NOMO-1 treated with dmso at 0.1 percent for 144 hours (cell line): ENCODE measurements around the gene MTHFD2L.
"Not testable (repeated sequence)": the region's sequence is repeated elsewhere in the genome, so short reads cannot be mapped to it uniquely, and the experiment has no call there.

Source experiments
- DNase-seq: peaks from one replicate; lab custom pipeline; 2025; ENCODE audit not compliant: unreplicated experiment; lab: John Stamatoyannopoulos, UW

Gene MTHFD2L

DNA sequence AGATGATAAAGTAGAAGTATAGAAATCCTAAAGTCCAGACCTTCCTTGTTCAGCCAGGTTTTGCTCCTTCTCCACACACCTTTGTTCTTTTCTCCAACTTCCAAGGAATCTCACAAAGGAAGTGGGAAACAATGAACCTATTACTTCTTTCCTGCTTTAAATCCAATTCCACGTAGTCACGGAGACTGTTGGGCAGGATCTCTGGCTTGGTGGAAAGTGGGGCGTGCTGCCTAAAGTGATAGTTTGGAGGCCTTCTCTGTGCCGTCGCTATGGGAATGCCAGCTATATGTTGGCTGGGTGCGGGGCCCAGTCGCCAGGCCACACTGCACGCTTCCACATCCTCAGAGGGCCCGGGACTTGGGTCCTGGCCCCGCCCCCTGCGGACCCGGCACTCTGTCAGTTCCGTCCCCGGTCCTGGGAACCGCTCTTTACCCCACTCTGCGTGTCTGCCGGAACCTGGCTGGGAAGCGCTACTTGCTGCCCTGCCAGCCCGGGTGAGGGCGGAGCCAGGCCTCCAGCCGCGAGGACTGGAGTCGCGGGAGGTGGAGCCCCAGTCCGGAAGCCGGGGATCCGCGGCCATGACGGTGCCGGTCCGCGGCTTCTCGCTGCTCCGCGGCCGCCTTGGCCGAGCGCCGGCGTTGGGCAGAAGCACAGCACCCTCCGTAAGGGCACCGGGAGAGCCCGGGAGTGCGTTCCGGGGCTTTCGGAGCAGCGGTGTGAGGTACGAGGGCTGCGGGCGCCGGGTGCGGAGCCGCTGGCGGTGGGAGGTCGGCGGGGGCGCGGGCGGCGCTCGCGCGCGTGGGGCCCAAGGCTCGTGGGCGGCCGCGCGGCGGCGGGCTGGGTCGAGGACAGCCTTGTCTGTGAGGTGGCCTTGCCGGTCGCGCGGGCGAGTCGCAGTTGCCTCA, at the start of gene MTHFD2L:
Gene MTHFD2L, plus strand, starts transcription at position 558 of the 905 bp plus-strand sequence. Its CDS starts 21 bp downstream, at position 579.
- DNase-seq: peak; percentile 85

DNA sequence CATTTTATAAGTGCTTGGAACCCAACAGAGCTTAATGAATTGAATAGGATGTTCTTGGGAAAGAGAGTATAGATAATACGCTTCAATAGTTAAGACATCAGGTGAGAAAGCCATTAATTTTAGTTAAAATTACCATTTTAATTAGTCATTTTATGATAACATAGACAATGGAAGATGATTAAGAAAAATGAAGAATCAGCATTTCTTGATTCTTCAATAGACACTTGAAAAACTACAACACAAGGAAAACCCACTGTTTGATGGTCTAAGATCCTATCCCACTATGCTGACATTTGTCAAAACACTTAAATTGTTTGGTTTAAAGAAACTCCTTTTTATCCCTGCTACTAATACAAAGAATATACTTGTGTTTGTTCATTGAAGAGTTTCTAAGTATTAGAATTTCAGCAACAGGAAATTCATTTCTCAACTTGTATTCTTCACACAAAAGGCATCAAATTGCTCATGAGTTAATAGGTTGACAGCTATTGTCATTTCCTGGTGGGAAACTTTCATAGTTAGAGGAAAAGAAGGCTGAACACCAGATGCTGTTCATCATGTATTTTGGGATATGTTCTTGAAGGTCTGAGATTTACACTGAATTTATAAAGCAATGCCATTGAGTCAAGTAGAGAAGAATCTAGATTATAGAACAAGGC, 49.3 kb upstream of the MTHFD2L start:
- no peak for DNase-seq

DNA sequence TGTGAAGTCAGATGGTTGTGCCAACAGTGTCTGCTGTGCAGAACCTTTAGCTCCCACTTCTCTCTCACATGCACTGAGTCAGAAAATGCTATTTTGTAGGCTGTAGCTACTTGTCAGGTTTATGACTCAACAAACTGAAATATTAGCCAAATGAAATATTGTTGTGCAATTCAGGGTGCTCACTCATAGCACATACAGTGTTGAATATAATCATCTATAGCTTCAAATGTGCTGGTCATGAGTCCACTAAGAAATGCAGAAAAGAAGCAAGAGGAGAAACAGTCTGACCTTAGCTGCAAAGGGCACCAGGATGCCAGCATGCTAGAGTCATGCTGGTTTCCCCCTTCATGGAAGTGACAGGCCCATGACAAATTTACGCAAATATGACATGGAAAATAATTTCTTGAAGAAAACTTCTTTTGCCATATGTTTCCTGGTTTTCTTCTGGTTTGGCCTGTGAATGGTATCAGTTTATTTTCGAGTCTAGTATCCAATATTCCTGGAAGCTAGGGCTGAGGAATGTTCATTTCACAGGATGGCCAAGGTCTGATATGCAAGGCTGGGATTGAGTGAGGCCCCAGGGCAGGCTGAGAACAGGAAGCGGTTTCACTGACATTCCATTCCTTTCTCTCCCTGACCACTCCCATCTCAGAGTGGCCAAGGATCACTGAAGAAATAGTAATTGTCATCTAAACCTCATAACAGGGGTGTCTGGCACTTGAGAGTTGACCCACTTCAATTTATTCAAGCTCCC, 48.6 kb upstream of the MTHFD2L start:
- DNase-seq: peak; percentile 62

DNA sequence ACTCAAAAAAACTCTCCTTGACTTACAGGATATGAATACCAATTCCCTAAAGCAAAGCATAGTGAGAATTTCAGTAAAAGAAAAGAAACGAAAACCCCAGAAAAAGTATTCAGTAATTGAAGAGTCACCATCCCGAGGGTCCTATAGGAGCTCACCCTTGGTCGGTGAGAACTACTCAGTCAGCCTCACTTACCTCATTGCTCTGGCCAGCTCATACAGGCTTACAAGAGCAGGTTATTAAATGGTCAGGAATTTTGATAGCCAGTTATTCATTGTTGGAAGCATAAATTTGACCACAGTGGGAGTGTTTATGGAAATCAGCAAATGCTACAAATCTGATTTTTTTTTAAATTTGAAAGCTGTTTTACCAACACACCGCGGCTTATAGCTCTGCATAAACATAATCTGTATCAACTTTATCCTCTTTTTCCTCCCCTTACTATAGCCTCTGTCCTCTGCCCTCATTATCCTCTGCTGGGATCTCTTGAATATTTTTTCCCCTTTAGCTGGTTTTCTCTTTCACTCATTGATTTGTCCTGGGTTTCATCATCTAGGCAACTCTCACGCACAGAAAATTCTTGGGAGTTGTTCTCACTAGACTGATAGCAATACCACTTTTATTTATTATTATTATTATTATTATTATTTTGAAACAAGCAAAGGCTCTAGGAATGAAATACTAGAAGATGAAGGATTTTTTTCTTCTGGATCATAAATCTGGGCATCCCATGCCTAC, 47.9 kb upstream of the MTHFD2L start:
- DNase-seq: no peak

DNA sequence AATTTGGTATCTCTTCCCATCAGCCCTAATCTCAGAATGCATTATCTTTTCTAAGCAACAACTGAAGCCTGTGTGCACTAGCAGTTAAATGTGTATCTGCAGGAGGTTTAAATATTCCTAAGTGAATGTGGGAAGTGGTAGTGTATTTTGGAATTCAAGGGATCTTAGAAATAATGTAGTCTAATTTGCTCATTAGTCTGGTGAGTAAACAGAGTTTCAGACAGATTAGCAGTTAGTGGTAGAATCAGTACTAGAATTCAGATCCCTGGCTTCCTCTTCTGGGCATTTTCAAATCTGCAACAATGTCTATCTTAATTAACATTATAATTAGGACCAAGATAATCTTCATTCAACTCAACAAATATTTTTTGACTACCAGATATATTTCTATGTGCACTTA, 47.2 kb upstream of the MTHFD2L start:
- DNase-seq: no peak

DNA sequence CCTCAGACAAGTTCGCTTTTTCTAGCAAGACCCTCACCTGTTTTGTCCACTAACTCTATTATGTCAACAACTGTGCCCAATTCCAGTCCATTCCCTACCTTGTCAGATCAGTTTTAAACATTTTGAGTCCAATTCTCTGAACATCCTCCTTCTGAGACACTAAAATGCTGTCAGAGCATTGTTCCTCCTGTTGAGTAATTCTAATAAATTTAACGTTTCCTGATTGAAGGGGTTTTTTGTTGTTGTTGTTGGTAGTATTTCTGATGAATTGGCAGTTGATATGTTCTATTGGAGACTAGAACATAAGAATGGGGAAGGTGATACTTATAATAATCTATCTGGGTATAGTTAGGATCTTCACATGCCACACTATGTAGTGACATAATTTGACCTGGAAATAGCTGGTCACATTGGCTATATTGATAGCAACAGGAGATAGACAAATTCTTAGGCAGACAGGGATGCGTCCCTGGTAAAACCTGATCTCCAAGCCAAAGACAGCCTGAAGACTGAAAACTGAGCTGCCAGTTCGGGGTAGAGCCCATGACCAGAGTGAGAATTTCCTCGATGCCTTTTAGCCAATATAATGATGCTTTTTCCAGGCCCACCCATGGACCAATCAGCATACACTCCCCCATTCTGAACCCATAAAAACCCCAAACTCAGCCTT, 46.5 kb upstream of the MTHFD2L start:
- no peak for DNase-seq

DNA sequence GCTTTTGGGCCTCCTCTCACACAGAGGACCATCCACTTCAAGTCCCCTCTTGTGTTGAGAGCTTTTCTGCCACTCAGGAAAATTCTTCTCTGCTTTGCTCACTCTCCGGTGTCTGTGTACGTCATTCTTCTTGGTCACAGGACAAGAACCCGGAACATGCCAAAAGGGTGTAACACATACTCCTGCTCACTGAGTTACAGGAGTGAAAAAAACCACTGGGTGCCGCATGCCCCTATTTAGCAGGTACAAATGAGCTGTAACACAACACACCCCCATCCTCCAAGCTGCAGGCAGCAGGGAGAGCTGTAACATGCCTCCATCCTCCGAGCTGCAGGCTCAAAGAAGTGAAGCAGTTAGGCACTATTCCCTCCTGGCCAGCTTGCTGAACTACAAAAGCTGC, 45.9 kb upstream of the MTHFD2L start:
- DNase-seq: no peak

DNA sequence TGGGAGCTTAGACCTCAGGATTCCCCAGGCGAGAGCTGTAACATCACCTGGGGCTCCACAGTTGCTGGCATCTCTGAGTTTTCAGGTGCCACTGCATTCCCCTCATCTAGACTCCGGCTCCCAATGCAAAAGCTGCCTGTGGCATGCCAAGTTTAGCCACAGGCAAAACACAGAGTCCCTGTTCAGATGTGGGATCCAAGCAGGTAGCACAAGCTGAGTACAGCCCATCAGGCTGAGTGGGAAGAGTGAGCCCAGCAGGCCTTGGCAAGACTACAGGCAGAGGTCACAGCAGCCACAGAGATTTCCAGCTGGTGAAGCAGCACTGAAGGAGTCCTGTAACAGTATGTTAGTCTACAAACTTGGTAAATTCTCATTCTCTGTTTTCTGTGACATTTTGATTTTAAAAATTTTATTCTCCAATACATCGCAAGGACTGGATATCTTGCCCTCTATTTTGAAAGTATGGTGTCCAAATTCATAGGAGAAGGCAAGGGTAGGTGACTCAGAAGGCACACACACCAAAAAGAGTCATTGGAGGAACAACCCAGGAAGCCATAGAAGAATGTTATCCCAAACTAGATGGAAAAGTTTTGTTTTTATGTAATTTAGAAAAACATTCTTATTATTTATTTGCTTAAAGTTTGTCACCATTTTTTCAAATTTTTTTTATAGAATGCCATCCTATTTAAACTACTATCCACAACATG, 45.4 kb upstream of the MTHFD2L start:
- no peak for DNase-seq

DNA sequence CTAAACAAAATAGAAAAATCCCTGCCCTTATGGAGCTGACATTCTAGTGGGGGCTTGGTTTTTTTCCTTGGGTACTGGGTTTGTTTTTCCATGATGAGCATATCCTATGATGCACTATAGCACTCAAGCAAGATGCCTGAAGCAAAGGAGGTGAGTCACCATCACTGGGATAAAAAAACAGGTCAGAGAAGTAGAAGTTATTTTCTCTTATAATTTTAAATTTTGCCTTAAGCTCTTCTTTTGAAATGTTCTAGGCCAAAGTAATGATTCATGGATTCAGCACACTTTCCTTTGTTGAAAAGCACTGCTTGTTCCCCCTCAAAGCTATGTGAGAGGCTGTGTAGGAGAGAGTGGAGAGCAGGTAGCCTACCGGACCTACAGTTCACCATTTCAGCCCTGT, 43.7 kb upstream of the MTHFD2L start:
- DNase-seq: no peak

DNA sequence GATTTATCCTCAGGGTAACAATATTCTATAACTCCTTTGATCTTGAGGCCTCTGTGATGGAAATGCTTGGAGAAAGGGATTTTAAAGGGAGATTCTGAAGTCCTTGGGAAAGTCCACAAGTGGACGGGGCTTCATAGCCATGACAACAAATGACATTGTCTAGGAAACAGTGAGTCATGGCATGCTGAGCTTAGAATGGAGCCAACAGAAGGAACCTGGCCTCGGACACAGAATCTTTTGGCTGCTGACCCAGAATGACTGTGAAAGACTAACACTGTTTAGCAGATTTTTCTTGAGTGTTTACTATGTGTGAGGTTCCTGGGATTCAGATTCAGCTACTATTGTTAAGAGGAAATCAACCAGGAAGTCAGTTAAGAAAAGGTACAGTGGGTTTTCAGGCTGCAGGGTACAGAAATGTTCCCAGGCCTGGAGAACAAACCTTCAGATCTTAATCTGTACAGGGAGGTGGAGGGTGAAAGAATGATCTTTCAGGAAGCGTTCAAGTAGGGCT, 40.8 kb upstream of the MTHFD2L start:
- DNase-seq: no peak

DNA sequence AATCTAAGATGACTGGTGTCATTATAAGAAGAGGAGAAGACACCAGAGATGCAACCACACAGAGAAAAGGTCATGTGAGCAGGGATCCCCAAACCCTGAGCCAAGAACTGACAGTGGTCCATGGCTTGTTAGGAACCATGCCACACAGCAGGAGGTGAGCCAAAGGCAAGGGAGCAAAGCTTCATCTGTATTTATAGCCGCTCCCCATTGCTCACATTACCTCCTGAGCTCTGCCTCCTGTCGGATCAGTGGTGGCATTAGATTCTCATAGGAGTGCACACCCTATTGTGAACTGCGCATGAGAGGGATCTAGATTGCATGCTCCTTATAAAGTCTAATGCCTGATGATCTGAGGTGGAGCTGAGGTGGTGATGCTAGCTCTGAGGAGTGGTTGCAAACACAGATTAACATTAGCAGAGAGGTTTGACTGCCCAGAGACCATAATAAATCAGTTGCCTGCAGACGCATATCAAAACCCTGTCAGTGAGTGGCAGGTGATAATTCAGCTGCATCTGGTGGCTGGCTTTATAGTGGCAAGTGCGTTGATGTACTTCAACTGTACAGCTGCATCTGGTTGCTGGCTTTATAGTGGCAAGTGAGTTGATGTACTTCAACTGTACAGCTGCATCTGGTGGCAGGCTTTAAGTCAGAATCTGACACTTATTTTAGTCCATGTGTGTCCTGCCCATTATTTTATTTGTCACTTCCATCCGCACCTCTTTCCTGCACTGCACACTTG, 39.1 kb upstream of the MTHFD2L start:
- no peak for DNase-seq

DNA sequence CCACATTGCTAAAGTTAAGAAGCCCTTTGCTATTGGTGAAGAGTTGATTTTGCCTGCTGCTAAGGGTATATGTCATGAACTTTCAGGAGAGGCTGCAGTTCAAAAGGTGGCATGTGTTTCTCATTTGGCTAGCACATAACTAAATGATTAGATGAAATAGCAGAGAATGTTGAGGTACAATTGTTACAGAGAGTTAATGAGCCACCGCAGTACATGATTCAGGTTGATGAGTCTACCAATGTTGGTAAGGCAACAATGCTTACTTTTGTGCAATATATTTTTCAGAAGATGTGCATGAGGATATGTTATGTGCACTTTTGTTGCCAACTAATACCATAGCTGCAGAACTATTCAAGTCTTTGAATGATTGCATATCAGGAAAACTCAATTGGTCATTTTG, 37.8 kb upstream of the MTHFD2L start:
- no peak for DNase-seq

DNA sequence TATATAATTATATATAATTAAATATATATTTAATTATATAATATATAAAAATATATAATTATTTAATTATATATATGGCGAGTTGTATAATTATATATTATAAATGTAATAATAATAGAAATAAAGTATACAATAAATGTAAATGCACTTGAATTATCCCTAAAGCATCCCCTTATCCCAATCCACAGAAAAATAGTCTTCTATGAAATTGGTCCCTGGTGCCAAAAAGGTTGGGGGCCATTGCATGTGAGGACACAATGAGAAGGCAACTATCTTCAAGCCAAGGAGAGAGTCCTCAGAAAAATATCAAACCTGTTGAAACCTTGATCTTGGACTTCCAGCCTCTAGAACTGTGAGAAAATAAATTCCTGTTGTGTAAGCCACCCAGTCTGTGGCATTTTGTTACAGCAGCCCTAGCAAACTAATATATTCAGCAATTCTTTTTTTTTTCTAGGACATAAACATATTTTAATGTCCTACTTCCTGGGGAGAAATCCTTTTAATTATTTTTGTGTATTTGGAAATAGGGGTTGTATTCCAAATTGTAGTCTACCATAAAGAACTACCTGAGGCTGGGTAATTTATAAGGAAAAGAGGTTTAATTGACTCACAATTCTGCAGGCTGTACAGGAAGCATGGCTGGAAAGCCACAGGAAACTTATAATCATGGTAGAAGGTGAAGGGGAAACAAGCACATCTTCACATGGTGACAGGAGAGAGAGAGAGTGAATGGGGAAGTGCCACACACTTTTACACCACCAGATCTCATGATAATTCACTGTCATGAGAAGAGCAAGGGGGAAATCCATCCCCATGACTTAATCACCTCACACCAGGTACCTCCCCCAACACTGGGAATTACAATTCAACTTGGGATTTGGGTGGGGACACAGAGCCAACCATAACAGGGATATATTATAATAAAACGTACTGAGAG, 36.0 kb upstream of the MTHFD2L start:
- DNase-seq: no peak

DNA sequence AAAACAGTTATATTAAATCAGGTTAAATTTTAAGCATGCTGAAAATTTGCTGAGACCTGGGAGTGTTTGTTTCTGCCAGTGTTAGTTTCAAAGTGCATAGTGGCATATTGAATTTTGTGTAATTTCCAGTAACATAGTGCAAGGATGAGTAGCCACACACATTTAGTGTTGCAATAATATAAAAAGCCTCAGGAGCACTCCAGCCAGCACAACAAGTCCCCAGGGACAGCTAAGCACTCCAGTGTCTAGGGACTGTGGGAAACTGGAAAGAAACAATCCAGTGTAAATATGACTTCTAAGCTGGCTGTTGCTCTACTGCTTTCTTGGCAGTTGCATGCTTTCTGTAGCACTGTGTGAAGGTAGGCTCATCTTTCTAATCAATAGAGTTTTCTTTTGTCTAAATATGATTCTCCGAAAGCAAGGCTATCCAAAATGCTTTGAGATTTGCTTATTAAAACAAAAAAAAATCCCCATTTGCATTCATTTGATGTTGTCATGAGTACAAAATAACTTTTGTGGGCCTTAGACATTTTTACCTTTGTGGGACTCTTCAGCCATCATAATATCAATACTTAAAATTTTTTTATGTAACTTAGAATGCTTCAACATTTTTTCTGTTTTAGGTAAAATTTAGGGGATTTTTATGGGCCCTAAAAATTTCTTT, 34.7 kb upstream of the MTHFD2L start:
- DNase-seq: no peak

DNA sequence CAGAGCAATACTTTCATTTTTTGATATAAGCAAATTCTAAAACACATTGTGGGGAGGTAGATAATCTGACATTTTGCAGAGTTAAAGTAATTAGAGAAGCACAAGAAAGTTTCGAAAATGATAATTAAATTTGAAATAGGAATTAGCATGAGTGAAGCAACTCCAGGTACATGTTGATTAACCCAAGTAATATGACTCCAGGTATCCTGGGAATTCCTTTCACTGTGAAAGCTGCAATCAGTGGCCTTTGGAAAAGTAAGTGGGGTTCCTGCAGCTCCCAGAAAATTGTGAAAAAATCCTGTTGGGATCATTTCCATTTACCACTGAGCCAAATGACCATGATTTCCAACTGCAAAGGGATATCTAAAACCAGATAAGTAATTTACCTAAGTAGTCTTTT, 32.9 kb upstream of the MTHFD2L start:
- DNase-seq: no peak

DNA sequence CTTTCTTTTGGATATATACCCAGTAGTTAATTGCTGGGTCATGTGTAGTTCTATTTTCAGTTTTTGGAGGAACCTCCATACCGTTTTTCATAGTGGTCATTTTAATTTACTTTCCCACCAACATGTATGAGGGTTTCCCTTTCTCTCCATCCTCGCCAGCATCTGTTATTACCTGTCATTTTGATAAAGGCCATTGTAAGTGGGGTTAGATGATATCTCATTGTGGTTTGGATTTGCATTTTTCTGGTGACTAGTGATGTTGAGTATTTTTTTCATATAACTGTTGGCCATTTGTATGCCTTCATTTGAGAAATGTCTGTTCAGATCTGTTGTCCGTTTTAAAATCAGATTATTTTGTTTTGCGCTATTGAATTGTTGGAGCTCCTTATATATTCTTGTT, 30.2 kb upstream of the MTHFD2L start:
- no peak for DNase-seq

DNA sequence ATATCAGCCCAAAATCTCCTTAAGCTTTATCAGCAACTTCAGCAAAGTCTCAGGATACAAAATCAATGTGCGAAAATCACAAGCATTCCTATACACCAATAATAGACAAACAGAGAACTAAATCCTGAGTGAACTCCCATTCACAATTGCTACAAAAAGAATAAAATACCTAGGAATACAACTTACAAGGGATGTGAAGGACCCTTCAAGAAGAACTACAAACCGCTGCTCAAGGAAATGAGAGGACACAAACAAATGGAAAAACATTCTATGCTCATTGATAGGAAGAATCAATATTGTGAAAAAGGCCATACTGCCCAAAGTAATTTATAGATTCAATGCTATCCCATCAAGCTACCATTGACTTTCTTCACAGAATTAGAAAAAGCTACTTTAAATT, 27.1 kb upstream of the MTHFD2L start:
- not testable (repeated sequence) for DNase-seq
